Fibroblast of gingiva (primary cell): ENCODE data around the gene C22orf39.

ENCODE experiments used
- DNase-seq: peaks from one replicate; pipeline ENCODE4 v3.0.0-alpha.2; 2011; ENCODE audit warnings: low read depth

Gene C22orf39

GRCh38 chr22:19447330-19448075 lies at the start of gene C22orf39:
Gene C22orf39 (minus strand): TSS chr22:19447711. CDS start chr22:19447688, 23 bp downstream.
- DNase-seq, result peak; percentile 88

GRCh38 chr22:19497245-19497644 lies 49.7 kb upstream of the C22orf39 start:
- peak; percentile 26 for DNase-seq

GRCh38 chr22:19496324-19496630 lies 48.8 kb upstream of the C22orf39 start:
- DNase-seq, result no peak

GRCh38 chr22:19495562-19496323 lies 48.2 kb upstream of the C22orf39 start:
- DNase-seq, result peak; percentile 20

GRCh38 chr22:19494676-19495173 lies 47.2 kb upstream of the C22orf39 start:
- no peak for DNase-seq

GRCh38 chr22:19494001-19494560 lies 46.6 kb upstream of the C22orf39 start:
- DNase-seq, result no peak

- no peak for DNase-seq
Measured at GRCh38 chr22:19492504-19493174, 45.1 kb upstream of the C22orf39 start.

GRCh38 chr22:19490628-19491230 lies 43.2 kb upstream of the C22orf39 start:
- DNase-seq, result no peak

GRCh38 chr22:19488884-19489843 lies 41.7 kb upstream of the C22orf39 start:
- DNase-seq, result peak; percentile 42

GRCh38 chr22:19488285-19488684 lies 40.8 kb upstream of the C22orf39 start:
- DNase-seq, result no peak

- peak; percentile 65 for DNase-seq
Measured at GRCh38 chr22:19483481-19484244, 36.2 kb upstream of the C22orf39 start.

- no peak for DNase-seq
Measured at GRCh38 chr22:19482297-19482696, 34.8 kb upstream of the C22orf39 start.

- DNase-seq, result no peak
Measured at GRCh38 chr22:19480789-19481188, 33.3 kb upstream of the C22orf39 start.

GRCh38 chr22:19480173-19480568 lies 32.7 kb upstream of the C22orf39 start:
- DNase-seq, result no peak

GRCh38 chr22:19479355-19480172 lies 32.1 kb upstream of the C22orf39 start, which contains the start of gene CDC45:
Gene CDC45 (plus strand): TSS chr22:19479920. CDS start chr22:19479969, 49 bp downstream.
- peak; percentile 98 for DNase-seq

GRCh38 chr22:19478901-19479354 lies 31.4 kb upstream of the C22orf39 start, which contains the start of gene UFD1:
Gene UFD1 (minus strand): TSS chr22:19479193. CDS start chr22:19479085, 108 bp downstream.
- peak; percentile 80 for DNase-seq

- no peak for DNase-seq
Measured at GRCh38 chr22:19478045-19478900, 30.8 kb upstream of the C22orf39 start.
